KMS-11 (cell line): ENCODE results near the gene ZNF592.
A peak's percentile ranks its signal among the peaks of the same experiment; 100 is the strongest.
"Not testable (repeated sequence)": the region's sequence is repeated elsewhere in the genome, so short reads cannot be mapped to it uniquely, and the experiment has no call there.

Experiments used
- H2AFZ ChIP-seq: fragments of 200-600 bp; sonication (generic); 2 replicates; pipeline ENCODE4 v1.6.1; 2016; ENCODE audit warnings: antibody characterized with exemption, mixed run types, low read depth
- H3K27ac ChIP-seq: fragments of 200-600 bp; sonication (generic); 2 replicates; pipeline ENCODE4 v1.6.1; 2016; ENCODE audit warnings: mild to moderate bottlenecking, mixed run types
- H3K27me3 ChIP-seq: fragments of 200-600 bp; sonication (generic); 2 replicates; pipeline ENCODE4 v1.6.1; 2017; ENCODE audit warnings: mild to moderate bottlenecking, low read depth, mixed run types, moderate library complexity; ENCODE audit not compliant: insufficient read depth
- H3K36me3 ChIP-seq: fragments of 200-600 bp; sonication (generic); 2 replicates; pipeline ENCODE4 v1.6.1; 2017; ENCODE audit warnings: mild to moderate bottlenecking, mixed run types; ENCODE audit not compliant: insufficient read depth
- H3K4me1 ChIP-seq: fragments of 200-600 bp; sonication (generic); 2 replicates; pipeline ENCODE4 v1.6.1; 2016; ENCODE audit warnings: mild to moderate bottlenecking, low read depth, mixed run types; ENCODE audit not compliant: poor library complexity, severe bottlenecking
- H3K4me2 ChIP-seq: fragments of 200-600 bp; sonication (generic); 2 replicates; pipeline ENCODE4 v1.7.0; 2016; ENCODE audit warnings: mild to moderate bottlenecking, mixed run types
- H3K4me3 ChIP-seq: fragments of 200-600 bp; sonication (generic); IDR thresholded peaks from 2 replicates; pipeline ENCODE4 v1.6.1; 2017; ENCODE audit warnings: low read depth, low read length, mixed read lengths; ENCODE audit not compliant: insufficient read depth
- H3K79me2 ChIP-seq: fragments of 200-600 bp; sonication (generic); 2 replicates; pipeline ENCODE4 v1.6.1; 2016; ENCODE audit warnings: low read depth, mixed run types; ENCODE audit not compliant: insufficient read depth
- H3K9ac ChIP-seq: fragments of 200-600 bp; sonication (generic); 2 replicates; pipeline ENCODE4 v1.6.1; 2016; ENCODE audit warnings: mild to moderate bottlenecking, mixed run types
- H4K20me1 ChIP-seq: fragments of 200-600 bp; sonication (generic); 2 replicates; pipeline ENCODE4 v1.6.1; 2016; ENCODE audit warnings: mild to moderate bottlenecking, mixed run types; ENCODE audit not compliant: insufficient read depth
- CTCF ChIP-seq: fragments of 200-600 bp; sonication (generic); conservative IDR thresholded peaks from 2 replicates; pipeline ENCODE4 v1.6.1; 2017; ENCODE audit warnings: low read depth, mild to moderate bottlenecking, antibody characterized with exemption, low read length, moderate library complexity, mixed read lengths

ZNF592 gene

GRCh38 chr15:84752700-84753099 lies 4.3 kb downstream of the ZNF592 start:
- no peak overlapping the region for H3K9ac ChIP-seq
- H3K36me3 ChIP-seq = no peaks in the 10 kb centered on the region
- H4K20me1 ChIP-seq = peaks cover 21% of the 10 kb centered on the region; the same call in 1 of the 2 replicates
- H3K4me3 ChIP-seq = no peak overlapping the region
- H3K79me2 ChIP-seq = peaks cover 89% of the 10 kb centered on the region
- H3K27ac ChIP-seq = no peak overlapping the region
- TF ChIP-seq CTCF = no peak
- no peak overlapping the region for H3K4me2 ChIP-seq
- peaks cover 33% of the 10 kb centered on the region for H3K4me1 ChIP-seq
- no peaks in the 10 kb centered on the region for H3K27me3 ChIP-seq
- H2AFZ ChIP-seq = no peak overlapping the region

GRCh38 chr15:84754889-84755288 lies 6.5 kb downstream of the ZNF592 start:
- H3K4me1 ChIP-seq = peaks cover 51% of the 10 kb centered on the region
- not testable (repeated sequence) for H3K4me3 ChIP-seq, H3K27ac ChIP-seq, H3K36me3 ChIP-seq, H3K27me3 ChIP-seq, H2AFZ ChIP-seq, H3K9ac ChIP-seq, H3K4me2 ChIP-seq
- H3K79me2 ChIP-seq = peaks cover 100% of the 10 kb centered on the region
- H4K20me1 ChIP-seq = peaks cover 21% of the 10 kb centered on the region; the same call in 1 of the 2 replicates

GRCh38 chr15:84755736-84756527 lies 7.5 kb downstream of the ZNF592 start:
- Histone ChIP-seq H3K4me3 (no peak overlapping the region), H3K9ac (no peak overlapping the region), H3K36me3 (no peaks in the 10 kb centered on the region), H3K27ac (no peak overlapping the region), H3K27me3 (no peaks in the 10 kb centered on the region), H3K4me1 (peaks cover 51% of the 10 kb centered on the region), H2AFZ (no peak overlapping the region), H3K4me2 (no peak overlapping the region), H4K20me1 (peaks cover 29% of the 10 kb centered on the region; the same call in 1 of the 2 replicates), H3K79me2 (peaks cover 100% of the 10 kb centered on the region)
- no peak for TF ChIP-seq CTCF

GRCh38 chr15:84759018-84759417 lies 10.6 kb downstream of the ZNF592 start:
- H3K36me3 ChIP-seq = no peaks in the 10 kb centered on the region
- peaks cover 76% of the 10 kb centered on the region for H3K4me1 ChIP-seq
- H3K27me3 ChIP-seq = no peaks in the 10 kb centered on the region
- no peak for TF ChIP-seq CTCF
- H3K9ac ChIP-seq = no peak overlapping the region
- H2AFZ ChIP-seq = no peak overlapping the region
- H3K79me2 ChIP-seq = peaks cover 99% of the 10 kb centered on the region
- H4K20me1 ChIP-seq = peaks cover 37% of the 10 kb centered on the region
- no peak overlapping the region for H3K4me3 ChIP-seq
- no peak overlapping the region for H3K27ac ChIP-seq
- peak overlapping the region; percentile 5; the same call in 1 of the 2 replicates for H3K4me2 ChIP-seq

GRCh38 chr15:84760219-84760618 lies 11.8 kb downstream of the ZNF592 start:
- Histone ChIP-seq H2AFZ (no peak overlapping the region), H3K27me3 (no peaks in the 10 kb centered on the region), H3K79me2 (peaks cover 91% of the 10 kb centered on the region), H3K36me3 (no peaks in the 10 kb centered on the region), H3K27ac (peak overlapping the region; percentile 48; the same call in 1 of the 2 replicates), H3K4me1 (peaks cover 73% of the 10 kb centered on the region), H3K4me2 (peak overlapping the region; percentile 19), H3K9ac (no peak overlapping the region), H3K4me3 (no peak overlapping the region), H4K20me1 (peaks cover 37% of the 10 kb centered on the region)
- no peak for TF ChIP-seq CTCF
